Measurements from ENCODE around the gene MUS81. TPM values are rescaled to one million over a fixed set of nuclear protein-coding genes. Genes with fewer than 3 reads are reported as not detected.

MUS81 gene
- total and polyA plus RNA-seq, 2 of the 13 experiments (the other 11 are each of a cell fraction or from before 2014, with no cell fraction given), result 25.6 to 30.2 TPM

DNA sequence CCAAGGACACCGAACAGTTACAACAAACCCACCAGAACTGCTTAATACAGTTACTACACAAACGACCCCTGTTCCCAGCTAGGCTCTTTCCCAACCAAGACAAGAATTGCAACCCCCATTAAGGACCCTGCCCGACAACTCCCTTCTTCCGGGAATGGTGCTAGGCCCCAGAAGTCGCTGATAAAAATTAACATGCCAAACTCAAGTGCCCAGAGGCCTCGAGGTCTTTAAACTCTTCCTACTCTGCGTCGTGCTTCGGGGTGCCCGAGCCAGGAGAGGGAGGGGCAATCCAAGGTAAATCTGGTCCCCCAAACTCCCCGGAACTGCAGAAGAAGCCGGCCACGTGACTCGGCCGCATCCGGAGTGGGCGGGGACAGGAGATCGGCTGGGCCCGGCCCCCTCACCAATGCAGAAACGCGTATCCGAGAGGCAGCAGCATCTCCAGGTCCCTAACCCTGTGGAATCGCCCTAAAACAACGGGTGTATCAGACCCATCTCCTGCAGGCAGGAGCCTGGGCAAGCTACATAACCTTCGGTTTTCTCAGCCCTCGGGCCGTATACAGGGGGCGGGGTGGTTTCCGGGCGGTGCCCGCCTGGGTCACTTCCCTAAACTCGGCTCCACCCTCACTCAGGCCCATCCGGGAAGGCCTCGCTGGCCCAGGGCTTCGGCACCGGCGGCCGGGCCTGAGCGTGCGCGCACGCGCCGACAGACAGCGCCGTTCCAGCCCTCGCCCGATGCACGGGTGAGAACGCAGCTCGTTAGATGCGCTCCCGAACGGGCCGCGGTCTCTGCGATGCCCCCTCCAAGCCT is 3.3 kb upstream of the MUS81 start:
- no peaks in the 10 kb centered on the region; a peak in 1 of 5 replicates for H3K27me3 ChIP-seq (ENCODE audit: control insufficient read depth in 1 of 2, insufficient read depth in 2 of 2, low read length in 2 of 2)
- BruUV-seq (replicated peaks), result no TSS peak
- ATAC-seq (peak; percentile 19), DNase-seq (ENCODE audit: low spot score) (peak; percentile 48), FAIRE-seq (no peak)
- WGBS (ENCODE audit: low lambda C conversion rate), result 7% methylated on average over 8 of the region's 57 CpGs
- peaks cover 59% of the 10 kb centered on the region for H3K4me1 ChIP-seq (ENCODE audit: insufficient read depth, low read length)
- H3K4me3 ChIP-seq (replicated peaks in 1 of 3; ENCODE audit: insufficient read depth in 1 of 3, low read depth in 2 of 3, low read length in 3 of 3), result peak overlapping the region; percentile 76 to 99 (median 93)
- H3K4me2 ChIP-seq (ENCODE audit: low read depth, low read length), result peak overlapping the region; percentile 79
- no peak overlapping the region for H2AFZ ChIP-seq (ENCODE audit: low read length)
- peak overlapping the region; percentile 83 for H3K27ac ChIP-seq (ENCODE audit: extremely low read length, insufficient read depth, low read length)
- intact Hi-C loops (cut with micrococcal nuclease; ENCODE audit: unreplicated experiment), result no loop called here
- in situ Hi-C loops (cut with HindIII; ENCODE audit: extremely low pct_ligation_motif_present, low pct_unique_long_range_greater_than_20kb), result loop anchor here (10.0 kb wide), 1 partner anchor 302 kb away; the partner anchor contains the start of gene LTBP3
- no peaks in the 10 kb centered on the region for H3K9me3 ChIP-seq (ENCODE audit: low read length)
- peak overlapping the region; percentile 86 for H3K9ac ChIP-seq (ENCODE audit: insufficient read depth, low read depth, low read length)
- peaks cover 14 to 30% of the 10 kb centered on the region in 2 experiments for H3K36me3 ChIP-seq (replicated peaks in 1 of 2; ENCODE audit: control insufficient read depth in 1 of 2, insufficient read depth in 2 of 2, low read length in 2 of 2)
- H4K20me1 ChIP-seq (ENCODE audit: insufficient read depth, low read length), result peaks cover 50% of the 10 kb centered on the region
- ChIA-PET CTCF (ENCODE audit: low intra/inter-chr PET ratio, low total read pairs) (no interaction called here), POLR2A (interaction anchor here (0.6 to 5.4 kb wide), 7 partner anchors 8 to 240 kb away, joined by 3 to 81 read pairs (median 3); partner anchors contain the start of genes CCDC85B, EFEMP2, FIBP and FOSL1)
- peaks cover 30% of the 10 kb centered on the region for H3K79me2 ChIP-seq (ENCODE audit: insufficient read depth, low read length)
- TF ChIP-seq, protein P1, sequence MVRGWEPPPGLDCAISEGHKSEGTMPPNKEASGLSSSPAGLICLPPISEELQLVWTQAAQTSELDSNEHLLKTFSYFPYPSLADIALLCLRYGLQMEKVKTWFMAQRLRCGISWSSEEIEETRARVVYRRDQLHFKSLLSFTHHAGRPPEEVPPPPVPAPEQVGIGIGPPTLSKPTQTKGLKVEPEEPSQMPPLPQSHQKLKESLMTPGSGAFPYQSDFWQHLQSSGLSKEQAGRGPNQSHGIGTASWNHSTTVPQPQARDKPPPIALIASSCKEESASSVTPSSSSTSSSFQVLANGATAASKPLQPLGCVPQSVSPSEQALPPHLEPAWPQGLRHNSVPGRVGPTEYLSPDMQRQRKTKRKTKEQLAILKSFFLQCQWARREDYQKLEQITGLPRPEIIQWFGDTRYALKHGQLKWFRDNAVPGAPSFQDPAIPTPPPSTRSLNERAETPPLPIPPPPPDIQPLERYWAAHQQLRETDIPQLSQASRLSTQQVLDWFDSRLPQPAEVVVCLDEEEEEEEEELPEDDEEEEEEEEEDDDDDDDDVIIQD (CRISPR knock-in tag; IDR thresholded peaks at IDR 0.05; ENCODE audit: low read depth), result 0 out of 2 replicates have a peak, but pooled peaks have one; percentile 23
- TF ChIP-seq RFX3 (CRISPR knock-in tag; IDR thresholded peaks at IDR 0.05) (no peak), SOX5 (CRISPR knock-in tag; IDR thresholded peaks at IDR 0.05; ENCODE audit: borderline replicate concordance) (no peak), KDM2A (CRISPR knock-in tag; IDR thresholded peaks at IDR 0.05; ENCODE audit: borderline replicate concordance, low read depth) (0 out of 2 replicates have a peak, but pooled peaks have one; percentile 72), RARA (CRISPR knock-in tag; IDR thresholded peaks at IDR 0.05) (no peak; the same call in 1 of the 2 replicates), MYNN (CRISPR knock-in tag; IDR thresholded peaks at IDR 0.05; ENCODE audit: low read depth) (0 out of 2 replicates have a peak, but pooled peaks have one; percentile 60), ZFX (CRISPR knock-in tag; IDR thresholded peaks at IDR 0.05; ENCODE audit: low read depth) (peak; percentile 67), ZNF782 (CRISPR knock-in tag; IDR thresholded peaks at IDR 0.05; ENCODE audit: borderline replicate concordance) (peak; percentile 58; the same call in 1 of the 2 replicates)
- TF ChIP-seq, protein P2, sequence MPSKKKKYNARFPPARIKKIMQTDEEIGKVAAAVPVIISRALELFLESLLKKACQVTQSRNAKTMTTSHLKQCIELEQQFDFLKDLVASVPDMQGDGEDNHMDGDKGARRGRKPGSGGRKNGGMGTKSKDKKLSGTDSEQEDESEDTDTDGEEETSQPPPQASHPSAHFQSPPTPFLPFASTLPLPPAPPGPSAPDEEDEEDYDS (CRISPR knock-in tag; IDR thresholded peaks at IDR 0.05), result peak; percentile 28; the same call in 1 of the 2 replicates
- TF ChIP-seq, protein P3, sequence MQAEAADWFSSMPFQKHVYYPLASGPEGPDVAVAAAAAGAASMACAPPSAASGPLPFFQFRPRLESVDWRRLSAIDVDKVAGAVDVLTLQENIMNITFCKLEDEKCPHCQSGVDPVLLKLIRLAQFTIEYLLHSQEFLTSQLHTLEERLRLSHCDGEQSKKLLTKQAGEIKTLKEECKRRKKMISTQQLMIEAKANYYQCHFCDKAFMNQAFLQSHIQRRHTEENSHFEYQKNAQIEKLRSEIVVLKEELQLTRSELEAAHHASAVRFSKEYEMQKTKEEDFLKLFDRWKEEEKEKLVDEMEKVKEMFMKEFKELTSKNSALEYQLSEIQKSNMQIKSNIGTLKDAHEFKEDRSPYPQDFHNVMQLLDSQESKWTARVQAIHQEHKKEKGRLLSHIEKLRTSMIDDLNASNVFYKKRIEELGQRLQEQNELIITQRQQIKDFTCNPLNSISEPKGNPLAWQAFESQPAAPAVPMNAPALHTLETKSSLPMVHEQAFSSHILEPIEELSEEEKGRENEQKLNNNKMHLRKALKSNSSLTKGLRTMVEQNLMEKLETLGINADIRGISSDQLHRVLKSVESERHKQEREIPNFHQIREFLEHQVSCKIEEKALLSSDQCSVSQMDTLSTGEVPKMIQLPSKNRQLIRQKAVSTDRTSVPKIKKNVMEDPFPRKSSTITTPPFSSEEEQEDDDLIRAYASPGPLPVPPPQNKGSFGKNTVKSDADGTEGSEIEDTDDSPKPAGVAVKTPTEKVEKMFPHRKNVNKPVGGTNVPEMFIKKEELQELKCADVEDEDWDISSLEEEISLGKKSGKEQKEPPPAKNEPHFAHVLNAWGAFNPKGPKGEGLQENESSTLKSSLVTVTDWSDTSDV (CRISPR knock-in tag; IDR thresholded peaks at IDR 0.05), result peak; percentile 44; the same call in 1 of the 2 replicates
- TF ChIP-seq, protein P4, sequence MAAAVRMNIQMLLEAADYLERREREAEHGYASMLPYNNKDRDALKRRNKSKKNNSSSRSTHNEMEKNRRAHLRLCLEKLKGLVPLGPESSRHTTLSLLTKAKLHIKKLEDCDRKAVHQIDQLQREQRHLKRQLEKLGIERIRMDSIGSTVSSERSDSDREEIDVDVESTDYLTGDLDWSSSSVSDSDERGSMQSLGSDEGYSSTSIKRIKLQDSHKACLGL (CRISPR knock-in tag; IDR thresholded peaks at IDR 0.05), result peak; percentile 65; the same call in 1 of the 2 replicates
- TF ChIP-seq, protein P5, sequence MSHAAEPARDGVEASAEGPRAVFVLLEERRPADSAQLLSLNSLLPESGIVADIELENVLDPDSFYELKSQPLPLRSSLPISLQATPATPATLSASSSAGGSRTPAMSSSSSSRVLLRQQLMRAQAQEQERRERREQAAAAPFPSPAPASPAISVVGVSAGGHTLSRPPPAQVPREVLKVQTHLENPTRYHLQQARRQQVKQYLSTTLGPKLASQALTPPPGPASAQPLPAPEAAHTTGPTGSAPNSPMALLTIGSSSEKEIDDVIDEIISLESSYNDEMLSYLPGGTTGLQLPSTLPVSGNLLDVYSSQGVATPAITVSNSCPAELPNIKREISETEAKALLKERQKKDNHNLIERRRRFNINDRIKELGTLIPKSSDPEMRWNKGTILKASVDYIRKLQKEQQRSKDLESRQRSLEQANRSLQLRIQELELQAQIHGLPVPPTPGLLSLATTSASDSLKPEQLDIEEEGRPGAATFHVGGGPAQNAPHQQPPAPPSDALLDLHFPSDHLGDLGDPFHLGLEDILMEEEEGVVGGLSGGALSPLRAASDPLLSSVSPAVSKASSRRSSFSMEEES (CRISPR knock-in tag; IDR thresholded peaks at IDR 0.05), result peak; percentile 29
- TF ChIP-seq, protein P6, sequence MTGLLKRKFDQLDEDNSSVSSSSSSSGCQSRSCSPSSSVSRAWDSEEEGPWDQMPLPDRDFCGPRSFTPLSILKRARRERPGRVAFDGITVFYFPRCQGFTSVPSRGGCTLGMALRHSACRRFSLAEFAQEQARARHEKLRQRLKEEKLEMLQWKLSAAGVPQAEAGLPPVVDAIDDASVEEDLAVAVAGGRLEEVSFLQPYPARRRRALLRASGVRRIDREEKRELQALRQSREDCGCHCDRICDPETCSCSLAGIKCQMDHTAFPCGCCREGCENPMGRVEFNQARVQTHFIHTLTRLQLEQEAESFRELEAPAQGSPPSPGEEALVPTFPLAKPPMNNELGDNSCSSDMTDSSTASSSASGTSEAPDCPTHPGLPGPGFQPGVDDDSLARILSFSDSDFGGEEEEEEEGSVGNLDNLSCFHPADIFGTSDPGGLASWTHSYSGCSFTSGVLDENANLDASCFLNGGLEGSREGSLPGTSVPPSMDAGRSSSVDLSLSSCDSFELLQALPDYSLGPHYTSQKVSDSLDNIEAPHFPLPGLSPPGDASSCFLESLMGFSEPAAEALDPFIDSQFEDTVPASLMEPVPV (CRISPR knock-in tag; IDR thresholded peaks at IDR 0.05), result 0 out of 2 replicates have a peak, but pooled peaks have one; percentile 25

Data from HepG2 (cell line).